ENCODE measurements around the gene GRIN2C.
"Not testable (repeated sequence)": the region's sequence is repeated elsewhere in the genome, so short reads cannot be mapped to it uniquely, and the experiment has no call there.

Gene GRIN2C

GRCh38 chr17:74859459-74860228 lies at the start of gene GRIN2C:
TSS of gene GRIN2C (minus strand) at chr17:74859885. CDS start at chr17:74855092, 4,793 bp downstream.
- no peak within 1 kb of the TSS for H3K4me3 ChIP-seq (ENCODE audit: low read depth, low read length)
- no peak for TF ChIP-seq CTCF (conservative IDR thresholded peaks at IDR 0.05; ENCODE audit: low read depth, low read length)
- DNase-seq (ENCODE audit: low read depth), result no peak

GRCh38 chr17:74909097-74909496 lies 49.4 kb upstream of the GRIN2C start:
- not testable (repeated sequence) for DNase-seq (ENCODE audit: low read depth); H3K4me3 ChIP-seq (ENCODE audit: low read depth, low read length)

GRCh38 chr17:74907012-74907411 lies 47.3 kb upstream of the GRIN2C start:
- H3K4me3 ChIP-seq (ENCODE audit: low read depth, low read length), result no peak overlapping the region
- no peak for DNase-seq (ENCODE audit: low read depth)
- no peak for TF ChIP-seq CTCF (conservative IDR thresholded peaks at IDR 0.05; ENCODE audit: low read depth, low read length)

GRCh38 chr17:74906214-74906793 lies 46.6 kb upstream of the GRIN2C start:
- H3K4me3 ChIP-seq (ENCODE audit: low read depth, low read length); DNase-seq (ENCODE audit: low read depth): not testable (repeated sequence)

- no peak overlapping the region for H3K4me3 ChIP-seq (ENCODE audit: low read depth, low read length)
- no peak for TF ChIP-seq CTCF (conservative IDR thresholded peaks at IDR 0.05; ENCODE audit: low read depth, low read length)
- DNase-seq (ENCODE audit: low read depth), result no peak
Observed at GRCh38 chr17:74904687-74905409, 45.2 kb upstream of the GRIN2C start.

GRCh38 chr17:74903671-74904070 lies 44.0 kb upstream of the GRIN2C start:
- DNase-seq (ENCODE audit: low read depth), result no peak
- TF ChIP-seq CTCF (conservative IDR thresholded peaks at IDR 0.05; ENCODE audit: low read depth, low read length), result no peak
- no peak overlapping the region for H3K4me3 ChIP-seq (ENCODE audit: low read depth, low read length)

- DNase-seq (ENCODE audit: low read depth), result no peak
- no peak for TF ChIP-seq CTCF (conservative IDR thresholded peaks at IDR 0.05; ENCODE audit: low read depth, low read length)
- H3K4me3 ChIP-seq (ENCODE audit: low read depth, low read length), result no peak overlapping the region
Observed at GRCh38 chr17:74903034-74903433, 43.3 kb upstream of the GRIN2C start.
